ENCODE measurements around the gene DDI1. TPM values are rescaled to one million over a fixed set of nuclear protein-coding genes. Genes with fewer than 3 reads are reported as not detected.
"Not testable (repeated sequence)": the region's sequence is repeated elsewhere in the genome, so short reads cannot be mapped to it uniquely, and the experiment has no call there.

DDI1 gene
- total RNA-seq, 2 experiments from 2014 or later, result not detected

DNA sequence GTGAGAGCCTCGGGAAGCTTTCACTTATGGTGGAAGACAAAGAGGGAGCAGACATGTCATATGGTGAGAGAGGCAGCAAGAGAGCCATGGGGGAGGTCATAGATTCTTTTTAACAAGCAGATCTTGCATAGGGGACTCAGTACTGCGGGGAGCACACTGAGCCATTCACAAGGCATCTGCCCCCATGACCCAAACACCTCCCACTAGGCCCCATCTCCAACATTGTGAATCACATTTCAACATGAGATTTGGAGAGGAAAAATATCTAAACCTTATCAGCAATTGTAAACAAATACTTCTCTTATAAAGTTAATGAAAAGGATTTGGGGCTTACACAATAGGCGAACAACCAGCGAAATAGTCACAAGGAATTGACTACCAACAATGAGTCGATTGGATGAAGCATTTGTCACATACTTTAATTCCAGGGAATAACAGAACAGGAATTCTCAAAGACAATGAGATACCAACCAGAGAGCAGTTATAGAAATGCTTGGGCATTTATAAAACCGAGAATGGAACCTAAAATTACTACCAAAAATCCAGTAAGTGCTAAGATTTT lies 7.3 kb downstream of the DDI1 start:
- POLR2A ChIA-PET, result no interaction called here
- H3K9me3 Mint-ChIP-seq (ENCODE audit: low read depth), result no peaks in the 10 kb centered on the region
- CTCF ChIA-PET, result no interaction called here

DNA sequence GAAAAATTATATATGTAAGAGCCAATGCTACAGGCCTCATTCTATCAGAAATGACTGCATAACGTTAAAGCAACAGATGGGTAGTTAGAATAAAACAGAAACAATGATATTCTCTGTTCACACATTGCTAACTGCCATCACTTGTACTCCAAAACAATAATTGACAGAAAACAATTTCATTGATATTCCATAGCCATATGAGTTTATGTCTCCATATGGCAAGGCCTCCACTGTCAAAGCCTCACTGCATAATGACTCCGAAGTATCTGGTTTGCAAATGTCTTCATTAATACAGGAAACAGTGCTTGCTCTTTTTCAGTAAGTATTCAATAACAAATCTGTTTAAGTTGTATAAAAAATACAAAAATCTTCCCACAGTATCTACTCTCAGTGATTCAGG lies 9.9 kb downstream of the DDI1 start:
- H3K9me3 Mint-ChIP-seq (ENCODE audit: low read depth), result no peaks in the 10 kb centered on the region

More for the DNA sequence above, 7.3 kb downstream of the DDI1 start:
- Mint-ChIP-seq H3K4me3 (no peak overlapping the region), H3K27me3 (no peaks in the 10 kb centered on the region), H3K27ac (no peak overlapping the region), H3K36me3 (ENCODE audit: low read depth) (no peaks in the 10 kb centered on the region), H3K4me1 (no peaks in the 10 kb centered on the region)
- no peak for DNase-seq
- intact Hi-C loops (cut with DNase I, micrococcal nuclease), result no loop called here
- ATAC-seq, result no peak

DNA sequence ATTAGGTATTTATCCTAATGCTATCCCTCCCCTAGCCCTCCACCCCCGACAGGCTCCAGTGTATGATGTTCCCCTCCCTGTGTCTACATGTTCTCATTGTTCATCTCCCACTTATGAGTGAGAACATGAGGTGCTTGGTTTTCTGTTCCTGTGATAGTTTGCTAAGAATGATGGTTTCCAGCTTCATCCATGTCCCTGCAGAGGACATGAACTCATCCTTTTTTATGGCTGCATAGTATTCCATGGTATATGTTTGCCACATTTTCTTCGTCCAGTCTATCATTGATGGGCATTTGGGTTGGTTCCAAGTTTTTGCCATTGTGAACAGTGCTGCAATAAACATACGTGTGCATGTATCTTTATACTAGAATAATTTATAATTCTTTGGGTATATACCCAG lies 10.4 kb downstream of the DDI1 start:
- H3K27me3 Mint-ChIP-seq; H3K4me3 Mint-ChIP-seq; intact Hi-C loops (cut with DNase I, micrococcal nuclease); DNase-seq; ATAC-seq; POLR2A ChIA-PET; H3K27ac Mint-ChIP-seq; H3K4me1 Mint-ChIP-seq; CTCF ChIA-PET; H3K36me3 Mint-ChIP-seq (ENCODE audit: low read depth); H3K9me3 Mint-ChIP-seq (ENCODE audit: low read depth): not testable (repeated sequence)

More for the DNA sequence above, 9.9 kb downstream of the DDI1 start:
- Mint-ChIP-seq H3K27me3 (no peaks in the 10 kb centered on the region), H3K27ac (no peak overlapping the region), H3K4me1 (no peaks in the 10 kb centered on the region), H3K36me3 (ENCODE audit: low read depth) (no peaks in the 10 kb centered on the region), H3K4me3 (no peak overlapping the region)
- ATAC-seq (no peak), DNase-seq (no peak)
- ChIA-PET POLR2A (no interaction called here), CTCF (no interaction called here)
- intact Hi-C loops (cut with DNase I, micrococcal nuclease), result no loop called here

- no peak overlapping the region for H3K4me3 Mint-ChIP-seq
- intact Hi-C loops (cut with DNase I, micrococcal nuclease), result no loop called here
- no peak for ATAC-seq
- ChIA-PET CTCF (no interaction called here), POLR2A (no interaction called here)
- no peaks in the 10 kb centered on the region for H3K27me3 Mint-ChIP-seq
- no peak overlapping the region for H3K27ac Mint-ChIP-seq
- H3K9me3 Mint-ChIP-seq (ENCODE audit: low read depth), result no peaks in the 10 kb centered on the region
- no peaks in the 10 kb centered on the region for H3K4me1 Mint-ChIP-seq
- H3K36me3 Mint-ChIP-seq (ENCODE audit: low read depth), result no peaks in the 10 kb centered on the region
- no peak for DNase-seq
Observed at GRCh38 chr11:104049116-104049515, 12.7 kb downstream of the DDI1 start.

DNA sequence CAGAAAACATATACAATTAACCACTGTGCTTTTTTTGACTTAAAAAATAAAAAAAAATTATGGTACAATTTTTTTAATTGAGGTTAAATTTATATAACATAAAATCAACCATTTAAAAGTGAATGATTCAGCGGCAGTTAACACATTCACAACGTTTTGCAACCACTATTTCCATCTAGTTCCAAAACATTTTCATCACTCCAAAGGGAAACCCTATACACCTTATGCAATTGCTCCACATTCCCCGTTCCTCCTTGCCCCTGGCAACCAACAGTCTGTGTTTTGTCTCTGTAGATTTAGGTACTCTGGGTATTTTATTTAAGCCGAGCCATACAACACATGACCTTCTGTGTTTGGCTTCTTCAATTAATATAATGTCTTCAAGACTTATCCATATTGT lies 15.3 kb downstream of the DDI1 start:
- intact Hi-C loops (cut with DNase I, micrococcal nuclease), result no loop called here

DNA sequence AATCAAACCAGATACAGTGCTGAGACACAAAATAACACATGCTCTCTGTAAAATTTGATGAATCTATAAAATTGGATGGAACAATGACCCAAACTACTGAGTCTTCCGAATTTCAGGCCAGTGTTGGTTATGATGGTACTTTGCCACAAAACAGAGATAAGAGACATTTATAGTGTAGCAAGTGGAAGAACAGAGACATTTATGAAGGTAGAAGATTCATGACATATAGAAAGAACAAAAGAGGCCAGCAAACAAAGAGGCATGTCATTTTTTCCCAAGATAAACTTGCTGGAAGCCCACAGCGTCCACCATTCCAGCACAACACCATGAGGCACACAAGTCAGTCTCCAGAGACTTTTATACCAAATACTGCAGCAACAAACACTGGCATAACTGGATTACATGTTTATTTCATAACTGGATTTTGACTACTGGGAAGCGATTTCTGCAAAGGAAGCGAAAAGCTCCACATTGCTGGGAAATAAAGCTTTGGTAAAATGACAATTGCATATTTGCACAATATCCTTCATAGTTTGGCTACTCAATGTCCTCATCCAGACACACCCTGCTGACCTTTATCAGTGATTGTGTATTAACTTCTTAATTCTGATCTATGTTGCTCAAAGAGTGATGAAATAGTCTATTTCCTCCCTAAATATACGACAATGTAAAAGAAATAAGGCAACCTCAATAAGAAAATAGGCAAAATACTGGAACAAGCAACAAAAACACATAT lies 17.5 kb downstream of the DDI1 start:
- H3K27ac Mint-ChIP-seq, result no peak overlapping the region
- no peak overlapping the region for H3K4me3 Mint-ChIP-seq
- H3K27me3 Mint-ChIP-seq, result peaks cover 4% of the 10 kb centered on the region
- H3K9me3 Mint-ChIP-seq (ENCODE audit: low read depth), result no peaks in the 10 kb centered on the region
- ChIA-PET CTCF (no interaction called here), POLR2A (no interaction called here)
- intact Hi-C loops (cut with DNase I, micrococcal nuclease), result no loop called here
- ATAC-seq, result no peak
- no peaks in the 10 kb centered on the region for H3K4me1 Mint-ChIP-seq
- no peak for DNase-seq
- no peaks in the 10 kb centered on the region for H3K36me3 Mint-ChIP-seq (ENCODE audit: low read depth)

More for the DNA sequence above, 15.3 kb downstream of the DDI1 start:
- Mint-ChIP-seq H3K36me3 (ENCODE audit: low read depth) (no peaks in the 10 kb centered on the region), H3K9me3 (ENCODE audit: low read depth) (no peaks in the 10 kb centered on the region), H3K4me1 (no peaks in the 10 kb centered on the region), H3K4me3 (no peak overlapping the region), H3K27me3 (peaks cover 4% of the 10 kb centered on the region), H3K27ac (no peak overlapping the region)
- ChIA-PET POLR2A (no interaction called here), CTCF (no interaction called here)
- ATAC-seq (no peak), DNase-seq (no peak)

DNA sequence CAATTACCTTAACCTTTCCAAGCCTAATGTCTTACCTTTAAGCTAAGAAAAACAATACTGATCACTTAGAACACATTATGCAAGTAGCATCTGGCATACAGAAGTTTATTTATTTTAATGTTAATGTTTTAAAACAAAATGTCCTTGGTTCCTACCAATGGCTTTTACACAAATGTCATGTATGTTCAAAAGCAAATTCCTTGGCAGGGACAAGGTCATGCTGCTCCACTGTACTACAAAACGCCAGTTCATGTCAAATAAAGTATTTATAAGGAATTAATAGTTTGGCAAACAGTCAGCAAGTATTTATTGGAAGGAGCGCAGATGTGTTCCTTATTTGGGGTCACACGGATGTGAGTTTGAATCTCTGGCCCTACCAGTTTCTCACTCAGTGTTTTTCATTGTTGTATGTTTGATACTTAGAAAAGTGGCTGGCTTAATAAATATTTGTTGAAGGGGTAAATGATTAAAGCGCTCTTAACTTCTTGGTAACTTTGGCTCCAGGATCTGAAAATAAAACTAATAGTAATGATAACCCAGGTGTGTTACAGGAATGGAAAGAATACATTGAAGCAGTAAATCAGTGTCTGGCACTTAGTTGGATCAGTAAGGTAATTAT lies 18.6 kb downstream of the DDI1 start:
- intact Hi-C loops (cut with DNase I, micrococcal nuclease), result no loop called here
- Mint-ChIP-seq H3K4me1 (no peaks in the 10 kb centered on the region), H3K9me3 (ENCODE audit: low read depth) (no peaks in the 10 kb centered on the region), H3K27ac (no peak overlapping the region), H3K4me3 (no peak overlapping the region), H3K36me3 (ENCODE audit: low read depth) (no peaks in the 10 kb centered on the region), H3K27me3 (peaks cover 4% of the 10 kb centered on the region)
- ATAC-seq (no peak), DNase-seq (no peak)
- CTCF ChIA-PET, result no interaction called here
- POLR2A ChIA-PET, result no interaction called here

- DNase-seq, result no peak
- H3K36me3 Mint-ChIP-seq (ENCODE audit: low read depth), result no peaks in the 10 kb centered on the region
- CTCF ChIA-PET, result interaction anchor here (0.7 kb wide), 1 partner anchor 174 kb away, joined by 3 read pairs; no protein-coding TSS in a partner anchor
- intact Hi-C loops (cut with DNase I, micrococcal nuclease), result no loop called here
- peaks cover 4% of the 10 kb centered on the region for H3K27me3 Mint-ChIP-seq
- ATAC-seq, result no peak
- POLR2A ChIA-PET, result no interaction called here
- no peaks in the 10 kb centered on the region for H3K9me3 Mint-ChIP-seq (ENCODE audit: low read depth)
- H3K27ac Mint-ChIP-seq, result no peak overlapping the region
- H3K4me3 Mint-ChIP-seq, result no peak overlapping the region
- H3K4me1 Mint-ChIP-seq, result no peaks in the 10 kb centered on the region
Observed at GRCh38 chr11:104055596-104055995, 19.2 kb downstream of the DDI1 start.

DNA sequence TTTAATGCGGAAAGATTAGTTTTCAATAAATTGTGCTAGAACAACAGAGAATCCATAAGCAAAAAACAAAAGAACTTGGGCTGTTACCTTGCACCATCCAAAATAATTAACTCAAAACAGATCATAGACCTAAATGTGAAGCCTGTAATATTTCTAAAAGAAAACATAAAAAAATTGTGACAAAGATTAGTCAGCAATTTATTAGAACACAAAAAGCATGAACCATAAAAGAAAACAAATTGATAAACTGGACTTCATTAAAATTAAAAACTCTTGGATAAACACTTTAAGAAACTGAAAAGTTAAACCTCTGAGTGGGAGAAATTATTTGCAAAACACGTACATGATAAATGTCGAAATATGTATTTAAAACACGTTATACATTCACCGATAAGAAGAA lies 21.5 kb downstream of the DDI1 start:
- H3K36me3 Mint-ChIP-seq (ENCODE audit: low read depth), result no peaks in the 10 kb centered on the region
- no peak for ATAC-seq
- peaks cover 4% of the 10 kb centered on the region for H3K27me3 Mint-ChIP-seq
- no peaks in the 10 kb centered on the region for H3K4me1 Mint-ChIP-seq
- POLR2A ChIA-PET, result no interaction called here
- no peak overlapping the region for H3K4me3 Mint-ChIP-seq
- DNase-seq, result no peak
- no peak overlapping the region for H3K27ac Mint-ChIP-seq
- no peaks in the 10 kb centered on the region for H3K9me3 Mint-ChIP-seq (ENCODE audit: low read depth)
- CTCF ChIA-PET, result no interaction called here
- intact Hi-C loops (cut with DNase I, micrococcal nuclease), result no loop called here

- Mint-ChIP-seq H3K27me3 (peaks cover 7% of the 10 kb centered on the region), H3K36me3 (ENCODE audit: low read depth) (no peaks in the 10 kb centered on the region), H3K9me3 (ENCODE audit: low read depth) (no peaks in the 10 kb centered on the region), H3K4me1 (no peaks in the 10 kb centered on the region), H3K4me3 (no peak overlapping the region), H3K27ac (no peak overlapping the region)
- intact Hi-C loops (cut with DNase I, micrococcal nuclease), result no loop called here
- ChIA-PET CTCF (no interaction called here), POLR2A (no interaction called here)
- no peak for DNase-seq
- no peak for ATAC-seq
Observed at GRCh38 chr11:104058680-104059079, 22.2 kb downstream of the DDI1 start.

GRCh38 chr11:104060004-104060794 lies 23.8 kb downstream of the DDI1 start:
- H3K27me3 Mint-ChIP-seq, result peaks cover 3% of the 10 kb centered on the region
- no peak overlapping the region for H3K27ac Mint-ChIP-seq
- ChIA-PET CTCF (no interaction called here), POLR2A (no interaction called here)
- no peaks in the 10 kb centered on the region for H3K4me1 Mint-ChIP-seq
- H3K36me3 Mint-ChIP-seq (ENCODE audit: low read depth), result no peaks in the 10 kb centered on the region
- no peak overlapping the region for H3K4me3 Mint-ChIP-seq
- no peaks in the 10 kb centered on the region for H3K9me3 Mint-ChIP-seq (ENCODE audit: low read depth)
- intact Hi-C loops (cut with DNase I, micrococcal nuclease), result no loop called here
- no peak for DNase-seq
- ATAC-seq, result no peak

GRCh38 chr11:104060820-104061219 lies 24.4 kb downstream of the DDI1 start:
- CTCF ChIA-PET, result no interaction called here
- no peaks in the 10 kb centered on the region for H3K4me1 Mint-ChIP-seq
- H3K27ac Mint-ChIP-seq, result no peak overlapping the region
- peaks cover 3% of the 10 kb centered on the region for H3K27me3 Mint-ChIP-seq
- H3K4me3 Mint-ChIP-seq, result no peak overlapping the region
- ATAC-seq (no peak), DNase-seq (no peak)
- no peaks in the 10 kb centered on the region for H3K9me3 Mint-ChIP-seq (ENCODE audit: low read depth)
- no peaks in the 10 kb centered on the region for H3K36me3 Mint-ChIP-seq (ENCODE audit: low read depth)
- intact Hi-C loops (cut with DNase I, micrococcal nuclease), result no loop called here
- POLR2A ChIA-PET, result no interaction called here
